ENCODE results near the gene SRRM2. TPM values are rescaled to one million over a fixed set of nuclear protein-coding genes. Genes with fewer than 3 reads are reported as not detected.

The SRRM2 gene
- total and polyA plus RNA-seq, 9 of the 15 experiments (the other 6 are each of a cell fraction or from before 2014, with no cell fraction given), result 26.7 to 563 (median 81.1) TPM

DNA sequence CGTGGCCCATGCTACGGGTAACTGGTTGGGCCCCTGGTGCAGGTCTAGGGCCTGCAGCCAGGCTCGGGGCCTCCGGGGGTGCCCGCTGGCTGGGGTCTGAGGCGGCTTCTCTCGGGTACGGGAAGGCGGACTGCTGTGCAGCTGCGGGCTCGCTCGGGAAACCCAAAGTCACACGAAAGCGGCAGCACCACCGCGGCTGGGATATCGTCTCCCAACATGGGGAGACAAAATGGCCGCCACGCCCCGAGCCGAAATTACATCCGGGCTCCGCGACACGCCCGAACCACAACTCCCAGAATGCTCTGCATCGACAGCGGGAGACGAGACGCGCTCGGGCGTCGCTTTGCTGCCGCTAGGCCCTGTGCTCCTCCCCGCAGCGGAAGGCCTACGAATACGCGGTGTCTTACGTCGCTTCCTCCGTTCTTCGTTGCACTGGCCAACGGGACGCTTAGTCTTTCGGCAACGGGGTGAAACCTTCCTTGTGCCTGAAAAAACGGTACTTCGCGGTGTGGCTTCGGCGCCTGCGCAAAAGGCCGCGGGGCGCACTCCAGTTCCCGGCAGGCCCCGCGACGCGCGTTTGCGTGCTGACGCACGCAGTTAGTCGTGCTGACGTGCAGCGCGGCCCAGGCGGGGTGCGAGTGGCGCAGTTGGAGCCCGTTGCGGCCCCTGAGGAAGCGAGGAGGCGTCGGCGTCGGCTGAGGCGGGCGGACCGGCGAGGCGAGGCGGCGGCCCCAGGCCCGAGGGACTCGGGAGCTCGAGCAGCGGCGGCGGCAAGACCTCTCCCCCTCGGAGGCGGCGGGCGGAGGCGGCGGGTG, at the start of gene SRRM2 (continued):
- TF ChIP-seq, protein P1, sequence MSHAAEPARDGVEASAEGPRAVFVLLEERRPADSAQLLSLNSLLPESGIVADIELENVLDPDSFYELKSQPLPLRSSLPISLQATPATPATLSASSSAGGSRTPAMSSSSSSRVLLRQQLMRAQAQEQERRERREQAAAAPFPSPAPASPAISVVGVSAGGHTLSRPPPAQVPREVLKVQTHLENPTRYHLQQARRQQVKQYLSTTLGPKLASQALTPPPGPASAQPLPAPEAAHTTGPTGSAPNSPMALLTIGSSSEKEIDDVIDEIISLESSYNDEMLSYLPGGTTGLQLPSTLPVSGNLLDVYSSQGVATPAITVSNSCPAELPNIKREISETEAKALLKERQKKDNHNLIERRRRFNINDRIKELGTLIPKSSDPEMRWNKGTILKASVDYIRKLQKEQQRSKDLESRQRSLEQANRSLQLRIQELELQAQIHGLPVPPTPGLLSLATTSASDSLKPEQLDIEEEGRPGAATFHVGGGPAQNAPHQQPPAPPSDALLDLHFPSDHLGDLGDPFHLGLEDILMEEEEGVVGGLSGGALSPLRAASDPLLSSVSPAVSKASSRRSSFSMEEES (CRISPR knock-in tag; IDR thresholded peaks at IDR 0.05), result no peak
- TF ChIP-seq, protein P2, sequence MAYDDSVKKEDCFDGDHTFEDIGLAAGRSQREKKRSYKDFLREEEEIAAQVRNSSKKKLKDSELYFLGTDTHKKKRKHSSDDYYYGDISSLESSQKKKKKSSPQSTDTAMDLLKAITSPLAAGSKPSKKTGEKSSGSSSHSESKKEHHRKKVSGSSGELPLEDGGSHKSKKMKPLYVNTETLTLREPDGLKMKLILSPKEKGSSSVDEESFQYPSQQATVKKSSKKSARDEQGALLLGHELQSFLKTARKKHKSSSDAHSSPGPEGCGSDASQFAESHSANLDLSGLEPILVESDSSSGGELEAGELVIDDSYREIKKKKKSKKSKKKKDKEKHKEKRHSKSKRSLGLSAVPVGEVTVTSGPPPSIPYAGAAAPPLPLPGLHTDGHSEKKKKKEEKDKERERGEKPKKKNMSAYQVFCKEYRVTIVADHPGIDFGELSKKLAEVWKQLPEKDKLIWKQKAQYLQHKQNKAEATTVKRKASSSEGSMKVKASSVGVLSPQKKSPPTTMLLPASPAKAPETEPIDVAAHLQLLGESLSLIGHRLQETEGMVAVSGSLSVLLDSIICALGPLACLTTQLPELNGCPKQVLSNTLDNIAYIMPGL (CRISPR knock-in tag; IDR thresholded peaks at IDR 0.05), result peak; percentile 64
- TF ChIP-seq ARID1B (IDR thresholded peaks at IDR 0.05) (0 out of 2 replicates have a peak, but pooled peaks have one; percentile 9), ZNF76 (CRISPR knock-in tag; IDR thresholded peaks at IDR 0.05; ENCODE audit: borderline replicate concordance) (0 out of 2 replicates have a peak, but pooled peaks have one; percentile 77), TBL1XR1 (IDR thresholded peaks at IDR 0.05; ENCODE audit: low read length in 2 of 2) (peak in 1 of 2 experiments; percentile 38; a peak in 1 of 4 replicates), HNRNPL (IDR thresholded peaks at IDR 0.05; ENCODE audit: low read depth, low read length) (0 out of 2 replicates have a peak, but pooled peaks have one; percentile 25), POLR2G (IDR thresholded peaks at IDR 0.05; ENCODE audit: low read depth, low read length) (peak; percentile 90), PHF20 (IDR thresholded peaks at IDR 0.05; ENCODE audit: partially characterized antibody) (peak; percentile 65), TAF9B (IDR thresholded peaks at IDR 0.05; ENCODE audit: partially characterized antibody) (peak; percentile 80), TAF7 (tag; IDR thresholded peaks at IDR 0.05) (peak; percentile 34; the same call in 1 of the 2 replicates), NFE2L1 (tag; IDR thresholded peaks at IDR 0.05; ENCODE audit: borderline replicate concordance, low read depth) (no peak), RBFOX2 (IDR thresholded peaks at IDR 0.05; ENCODE audit: low read depth, low read length) (peak; percentile 96), ZNF143 (CRISPR knock-in tag; IDR thresholded peaks at IDR 0.05) (peak; percentile 97), POLR3A (IDR thresholded peaks at IDR 0.05; ENCODE audit: borderline replicate concordance, extremely low read depth, insufficient read depth, insufficient read length) (no peak), ZNF197 (CRISPR knock-in tag; IDR thresholded peaks at IDR 0.05; ENCODE audit: low read depth) (peak; percentile 33; the same call in 1 of the 2 replicates), POLR2A (conservative IDR thresholded peaks at IDR 0.05) (peak; percentile 94)
- TF ChIP-seq, protein P3, sequence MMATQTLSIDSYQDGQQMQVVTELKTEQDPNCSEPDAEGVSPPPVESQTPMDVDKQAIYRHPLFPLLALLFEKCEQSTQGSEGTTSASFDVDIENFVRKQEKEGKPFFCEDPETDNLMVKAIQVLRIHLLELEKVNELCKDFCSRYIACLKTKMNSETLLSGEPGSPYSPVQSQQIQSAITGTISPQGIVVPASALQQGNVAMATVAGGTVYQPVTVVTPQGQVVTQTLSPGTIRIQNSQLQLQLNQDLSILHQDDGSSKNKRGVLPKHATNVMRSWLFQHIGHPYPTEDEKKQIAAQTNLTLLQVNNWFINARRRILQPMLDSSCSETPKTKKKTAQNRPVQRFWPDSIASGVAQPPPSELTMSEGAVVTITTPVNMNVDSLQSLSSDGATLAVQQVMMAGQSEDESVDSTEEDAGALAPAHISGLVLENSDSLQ (IDR thresholded peaks at IDR 0.05), result peak; percentile 67
- TF ChIP-seq, protein P4, sequence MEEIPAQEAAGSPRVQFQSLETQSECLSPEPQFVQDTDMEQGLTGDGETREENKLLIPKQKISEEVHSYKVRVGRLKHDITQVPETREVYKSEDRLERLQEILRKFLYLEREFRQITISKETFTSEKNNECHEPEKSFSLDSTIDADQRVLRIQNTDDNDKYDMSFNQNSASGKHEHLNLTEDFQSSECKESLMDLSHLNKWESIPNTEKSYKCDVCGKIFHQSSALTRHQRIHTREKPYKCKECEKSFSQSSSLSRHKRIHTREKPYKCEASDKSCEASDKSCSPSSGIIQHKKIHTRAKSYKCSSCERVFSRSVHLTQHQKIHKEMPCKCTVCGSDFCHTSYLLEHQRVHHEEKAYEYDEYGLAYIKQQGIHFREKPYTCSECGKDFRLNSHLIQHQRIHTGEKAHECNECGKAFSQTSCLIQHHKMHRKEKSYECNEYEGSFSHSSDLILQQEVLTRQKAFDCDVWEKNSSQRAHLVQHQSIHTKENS (CRISPR knock-in tag; IDR thresholded peaks at IDR 0.05), result no peak
- TF ChIP-seq, protein P5, sequence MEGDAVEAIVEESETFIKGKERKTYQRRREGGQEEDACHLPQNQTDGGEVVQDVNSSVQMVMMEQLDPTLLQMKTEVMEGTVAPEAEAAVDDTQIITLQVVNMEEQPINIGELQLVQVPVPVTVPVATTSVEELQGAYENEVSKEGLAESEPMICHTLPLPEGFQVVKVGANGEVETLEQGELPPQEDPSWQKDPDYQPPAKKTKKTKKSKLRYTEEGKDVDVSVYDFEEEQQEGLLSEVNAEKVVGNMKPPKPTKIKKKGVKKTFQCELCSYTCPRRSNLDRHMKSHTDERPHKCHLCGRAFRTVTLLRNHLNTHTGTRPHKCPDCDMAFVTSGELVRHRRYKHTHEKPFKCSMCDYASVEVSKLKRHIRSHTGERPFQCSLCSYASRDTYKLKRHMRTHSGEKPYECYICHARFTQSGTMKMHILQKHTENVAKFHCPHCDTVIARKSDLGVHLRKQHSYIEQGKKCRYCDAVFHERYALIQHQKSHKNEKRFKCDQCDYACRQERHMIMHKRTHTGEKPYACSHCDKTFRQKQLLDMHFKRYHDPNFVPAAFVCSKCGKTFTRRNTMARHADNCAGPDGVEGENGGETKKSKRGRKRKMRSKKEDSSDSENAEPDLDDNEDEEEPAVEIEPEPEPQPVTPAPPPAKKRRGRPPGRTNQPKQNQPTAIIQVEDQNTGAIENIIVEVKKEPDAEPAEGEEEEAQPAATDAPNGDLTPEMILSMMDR (IDR thresholded peaks at IDR 0.05 in 2 of 3, conservative IDR thresholded peaks at IDR 0.05 in 1 of 3; ENCODE audit: insufficient read depth in 2 of 3, low read depth in 1 of 3, low read length in 3 of 3), result peak in 1 of 3 experiments; percentile 4; a peak in 2 of 6 replicates
